Stimulated activated CD8-positive, alpha-beta memory T cell treated with anti-CD3 and anti-CD28 coated beads, Interleukin-4, amount 100 ng/mL, for 1 hour (primary cell): ENCODE measurements around the gene ASZ1.

Experiments
- DNase-seq, 2 donors: peaks; one replicate each; pipeline ENCODE4 v3.0.0-alpha.2; 2020; ENCODE audit warnings: low read depth in 2 of 2, low spot score in 1 of 2

ASZ1 gene

DNA sequence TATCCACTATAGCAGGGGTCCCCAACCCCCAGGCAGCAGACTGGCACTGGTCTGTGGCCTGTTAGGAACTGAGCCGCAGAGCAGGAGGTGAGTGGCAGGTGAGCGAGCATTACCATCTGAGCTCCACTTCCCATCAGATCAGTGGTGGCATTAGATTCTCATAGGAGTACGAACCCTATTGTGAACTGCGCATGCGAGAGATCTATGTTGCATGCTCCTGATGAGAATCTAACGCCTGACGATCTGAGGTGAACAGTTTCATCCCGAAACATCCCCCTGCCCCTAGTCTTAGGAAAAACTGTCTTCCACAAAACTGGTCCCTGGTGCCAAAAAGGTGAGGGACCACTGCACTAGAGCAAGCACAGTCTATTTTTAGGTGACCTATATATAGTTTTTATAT, 23.6 kb downstream of the ASZ1 start:
- DNase-seq: no peak

DNA sequence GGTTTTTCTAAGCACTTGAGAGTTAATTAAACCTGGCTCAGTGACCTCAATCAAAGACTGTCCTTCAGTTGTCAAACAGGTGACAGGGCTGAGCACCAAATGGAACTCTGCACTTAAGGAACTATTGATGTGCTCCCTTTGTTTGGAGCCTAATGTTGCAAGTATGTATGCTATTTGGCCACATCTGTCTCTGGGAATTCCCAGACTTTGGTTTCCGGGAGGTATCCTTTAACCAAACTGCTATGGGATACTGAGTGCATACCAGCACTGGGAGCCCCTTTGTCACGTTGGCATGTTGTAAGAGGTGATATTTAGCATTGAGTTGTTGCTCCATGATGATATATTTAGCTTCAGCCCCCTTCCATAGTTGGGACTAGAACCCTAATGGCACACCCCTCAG, 25.2 kb downstream of the ASZ1 start:
- DNase-seq: no peak

DNA sequence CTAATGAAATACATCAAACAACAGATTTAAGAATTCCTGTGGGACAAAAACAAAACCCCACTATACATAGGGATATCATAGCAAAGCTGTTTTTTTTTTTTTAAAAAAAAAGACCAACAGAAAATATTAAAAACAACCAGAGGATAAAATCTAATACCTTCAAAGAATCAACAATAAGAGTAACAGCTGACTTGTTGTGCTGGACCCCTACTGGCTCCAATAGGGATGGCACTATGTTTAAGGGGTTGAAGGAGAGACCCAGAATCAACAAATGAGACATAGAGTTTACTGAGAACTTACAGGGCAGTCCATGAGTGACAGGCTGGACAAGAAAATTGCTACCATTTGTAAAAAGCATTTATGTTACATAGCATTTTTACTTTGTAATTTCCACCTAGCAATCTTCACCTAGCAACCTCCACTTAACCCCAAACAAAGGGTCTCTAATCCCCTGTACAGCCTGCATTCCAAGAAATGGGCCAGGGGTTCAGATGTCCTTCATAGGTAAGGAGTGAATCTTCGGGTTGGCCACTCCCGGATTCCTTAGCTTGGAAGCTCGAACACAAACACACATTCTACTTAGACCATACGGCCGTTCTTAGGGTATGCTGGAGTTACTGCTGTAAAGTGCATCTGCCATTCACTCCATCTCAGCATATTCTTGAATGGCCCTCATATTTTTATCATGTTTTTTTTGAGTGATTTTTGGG, 25.8 kb downstream of the ASZ1 start:
- DNase-seq: no peak

DNA sequence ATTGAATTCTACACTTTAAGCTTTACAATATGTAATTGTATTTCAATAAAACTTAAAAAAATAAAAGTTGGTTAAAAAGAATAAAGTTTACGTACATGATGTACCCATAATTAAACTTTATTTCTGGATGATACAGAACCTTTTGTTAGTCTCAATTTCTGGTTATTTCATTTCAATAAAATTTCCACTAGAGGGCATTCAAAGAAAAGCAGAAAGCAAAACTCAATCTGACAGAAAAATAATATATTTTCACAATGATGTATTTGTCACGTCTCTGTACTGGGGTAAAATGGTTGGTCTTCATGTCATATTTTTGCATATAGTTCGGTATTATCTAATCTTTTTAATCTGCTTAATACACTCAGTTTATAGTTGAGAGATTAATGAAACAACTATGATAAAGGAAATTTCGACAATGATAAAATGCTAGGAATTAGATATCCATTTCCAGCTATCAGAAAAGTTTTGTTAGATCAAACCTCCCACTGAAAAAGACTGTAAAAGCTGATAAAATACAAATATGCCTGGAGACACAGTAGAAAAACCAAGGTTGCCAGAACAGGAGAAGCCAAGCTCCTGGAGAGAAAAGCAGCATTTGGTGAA, 27.4 kb downstream of the ASZ1 start:
- DNase-seq: no peak

DNA sequence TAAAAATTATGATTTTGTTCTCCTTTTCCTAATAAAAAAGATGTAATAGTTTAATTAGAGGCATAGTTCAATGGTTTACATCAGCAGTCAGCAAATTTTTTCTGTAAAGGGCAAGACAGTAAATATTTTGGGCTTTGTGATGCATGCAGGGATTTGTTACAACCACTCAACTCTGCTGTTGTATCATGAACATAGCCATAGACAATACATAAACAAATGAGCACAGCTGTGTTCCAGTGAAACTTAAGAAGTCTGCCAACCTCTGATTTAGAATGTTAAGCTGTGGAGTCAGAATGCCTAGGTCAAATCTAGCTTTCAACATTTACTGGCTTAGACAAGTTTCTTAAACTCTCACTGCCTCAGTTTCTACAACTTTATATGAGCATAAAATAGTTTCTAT, 31.6 kb downstream of the ASZ1 start:
- no peak for DNase-seq

DNA sequence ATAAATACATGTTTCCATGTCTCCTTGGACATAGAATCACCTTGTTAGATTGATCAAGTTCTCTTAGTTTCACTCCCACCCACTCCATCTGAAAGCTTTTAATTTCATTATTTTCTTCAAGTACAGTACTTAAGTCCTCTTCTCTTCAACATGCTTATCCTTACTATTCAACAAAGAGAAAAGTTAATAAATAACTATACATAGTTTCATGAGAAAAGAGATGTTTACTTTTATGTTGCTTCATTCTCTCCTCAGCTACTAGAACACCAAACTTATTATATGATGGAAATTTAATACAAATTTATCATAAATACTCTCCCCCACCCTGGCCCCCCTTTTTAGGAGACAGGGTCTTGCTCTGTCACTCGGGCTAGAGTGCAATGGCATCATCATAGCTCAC, 33.5 kb downstream of the ASZ1 start:
- no peak for DNase-seq

DNA sequence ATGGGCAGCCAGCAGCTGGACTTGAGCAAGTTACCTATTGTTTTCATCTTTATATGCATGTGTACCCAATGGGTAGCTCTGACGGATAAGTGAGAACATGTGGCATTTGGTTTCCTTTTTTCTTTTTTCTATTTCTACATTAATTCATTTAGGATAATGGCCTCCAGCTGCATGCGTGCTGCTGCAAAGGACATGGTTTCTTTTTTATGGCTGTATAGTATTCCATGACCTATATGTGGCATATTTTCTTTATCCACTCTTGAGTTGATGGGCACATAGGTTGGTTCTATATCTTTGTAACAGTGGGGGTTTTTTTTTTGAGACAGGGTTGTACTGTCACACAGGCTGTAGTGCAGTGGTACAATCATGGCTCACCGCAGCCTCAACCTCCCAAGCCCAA, 37.4 kb downstream of the ASZ1 start:
- no peak for DNase-seq

DNA sequence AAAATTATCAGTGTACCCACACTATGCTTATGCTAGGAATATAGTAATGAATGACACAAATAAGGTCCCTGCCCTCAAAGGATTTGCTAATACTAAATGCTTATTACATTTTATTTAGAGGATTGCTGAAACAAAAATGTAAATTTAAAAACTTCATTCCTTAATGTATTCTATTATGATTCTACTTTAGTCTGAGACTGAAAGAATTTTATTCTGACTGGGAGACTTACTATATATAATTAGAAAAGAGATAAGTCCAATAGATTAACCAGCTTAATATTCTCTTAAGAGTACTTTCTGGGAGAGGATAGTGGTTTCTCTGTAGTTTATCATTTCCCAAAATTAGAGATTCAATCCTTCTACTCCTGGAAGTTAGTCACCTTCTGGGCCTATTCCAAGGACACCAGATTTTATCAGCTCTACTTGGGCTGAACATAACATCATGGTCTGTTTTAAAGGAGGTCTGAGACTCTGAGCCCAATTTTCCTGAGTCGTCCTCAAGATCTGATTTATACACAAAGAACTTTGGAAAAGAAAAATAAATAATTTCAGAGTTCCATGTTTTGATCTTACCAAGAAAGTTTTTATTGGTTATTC, 41.1 kb downstream of the ASZ1 start:
- no peak for DNase-seq

DNA sequence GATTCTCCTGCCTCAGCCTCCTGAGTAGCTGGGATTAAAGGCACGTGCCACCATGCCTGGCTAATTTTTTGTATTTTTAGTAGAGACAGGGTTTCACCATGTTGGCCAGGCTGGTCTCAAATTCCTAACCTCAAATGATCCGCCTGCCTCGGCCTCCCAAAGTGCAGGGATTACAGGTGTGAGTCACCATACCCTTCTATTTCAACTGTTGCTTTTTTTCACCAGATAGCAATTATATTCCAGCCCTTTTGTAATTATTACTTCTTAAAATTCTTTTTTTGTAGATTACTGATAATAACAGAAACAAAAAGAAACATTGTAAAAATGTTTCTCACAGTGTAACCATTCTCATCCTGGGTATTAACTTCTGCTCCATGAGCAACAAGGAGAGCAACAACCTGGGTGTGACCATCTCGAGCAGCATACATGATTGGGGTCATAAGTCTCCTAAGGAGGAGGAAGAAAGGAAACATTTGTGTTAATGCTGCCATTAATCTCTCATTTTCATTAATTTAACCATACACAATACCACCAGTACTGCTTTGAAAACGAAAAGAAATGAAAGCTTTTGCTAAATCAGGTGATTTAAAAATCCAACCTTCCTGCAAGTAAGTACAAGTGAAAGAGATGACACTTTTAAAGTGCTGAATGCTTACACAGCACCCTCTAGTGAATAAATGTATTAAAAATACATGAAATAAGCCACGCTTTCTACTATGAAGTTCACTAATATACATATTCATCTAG, 41.8 kb downstream of the ASZ1 start:
- no peak for DNase-seq

DNA sequence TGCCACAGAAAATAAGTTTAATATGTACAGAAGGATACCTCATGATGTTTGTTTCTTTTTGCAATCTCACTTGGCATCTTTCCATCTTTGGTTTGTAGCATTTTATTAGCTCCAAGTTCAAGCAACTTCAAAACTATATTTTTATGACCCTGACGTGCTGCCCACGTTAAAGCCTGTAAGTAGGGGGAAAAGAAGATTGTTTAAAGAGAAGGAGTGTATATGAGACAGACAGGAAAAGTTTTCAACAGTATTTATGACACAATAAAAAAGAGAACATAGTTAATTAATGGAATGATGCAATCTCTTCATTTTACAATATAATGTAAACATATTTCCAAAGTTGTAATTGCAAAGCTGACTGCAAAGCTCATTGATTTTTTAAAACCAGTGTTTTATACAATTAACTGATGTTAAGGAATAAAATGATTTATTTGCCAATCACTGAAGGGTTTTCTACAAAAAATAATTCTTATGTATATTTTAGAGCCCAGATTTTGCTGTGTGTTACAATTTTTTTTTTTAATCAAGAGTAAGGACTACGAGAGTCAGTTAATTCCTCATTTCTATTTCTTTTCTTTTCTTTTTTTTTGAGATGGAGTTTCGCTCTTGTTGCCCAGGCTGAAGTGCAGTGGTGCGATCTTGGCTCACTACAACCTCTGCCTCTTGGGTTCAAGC, 42.5 kb downstream of the ASZ1 start:
- DNase-seq: no peak

DNA sequence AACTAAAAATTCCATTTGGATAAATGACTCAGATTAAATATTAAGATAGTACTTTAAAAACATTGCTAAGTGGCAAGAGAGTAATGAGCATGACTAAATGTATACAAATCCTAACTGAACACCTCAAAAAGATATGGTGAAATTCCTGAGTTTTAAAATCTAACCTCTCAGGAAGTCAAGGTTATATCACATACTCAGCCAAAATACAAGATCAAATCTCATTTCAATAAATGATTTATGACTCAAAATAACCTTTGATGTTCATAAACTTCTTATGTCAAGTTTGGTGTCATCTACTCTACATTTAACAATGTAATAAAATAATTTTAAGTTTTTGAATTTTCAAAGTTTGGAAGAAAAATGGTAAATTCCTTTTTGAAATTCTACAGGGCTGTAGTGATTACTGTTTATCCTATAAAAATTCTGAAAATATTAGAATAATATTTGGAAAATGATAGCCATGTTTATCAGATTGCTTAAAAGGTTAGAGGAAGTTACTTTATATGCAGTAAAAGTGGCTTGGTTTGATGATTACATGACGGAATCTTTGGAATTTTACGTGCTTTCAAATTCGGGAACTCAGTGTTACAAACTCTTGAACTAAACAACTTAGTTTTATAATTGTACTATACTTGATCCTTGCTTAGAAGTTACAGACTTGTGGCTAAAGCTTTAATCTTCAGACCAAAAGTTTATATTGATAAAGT, 43.7 kb downstream of the ASZ1 start:
- no peak for DNase-seq

DNA sequence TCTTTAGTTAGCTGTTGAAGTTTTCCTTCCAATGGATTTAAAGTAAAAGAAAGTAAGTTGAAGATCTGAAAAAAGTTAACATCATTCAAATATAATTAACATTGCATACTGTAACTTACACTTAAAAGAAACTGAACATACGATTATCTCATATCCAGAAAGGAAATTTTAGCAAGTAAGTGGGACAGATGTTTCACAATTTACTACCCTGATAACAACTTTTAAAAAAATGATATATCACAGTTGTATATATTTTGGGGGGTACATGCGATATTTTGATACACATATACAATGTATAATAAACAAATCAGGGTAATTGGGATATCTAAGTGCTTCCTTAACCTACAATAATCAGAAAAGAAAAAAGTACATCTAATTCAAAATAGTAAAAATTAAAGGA, 44.2 kb downstream of the ASZ1 start:
- DNase-seq: no peak

DNA sequence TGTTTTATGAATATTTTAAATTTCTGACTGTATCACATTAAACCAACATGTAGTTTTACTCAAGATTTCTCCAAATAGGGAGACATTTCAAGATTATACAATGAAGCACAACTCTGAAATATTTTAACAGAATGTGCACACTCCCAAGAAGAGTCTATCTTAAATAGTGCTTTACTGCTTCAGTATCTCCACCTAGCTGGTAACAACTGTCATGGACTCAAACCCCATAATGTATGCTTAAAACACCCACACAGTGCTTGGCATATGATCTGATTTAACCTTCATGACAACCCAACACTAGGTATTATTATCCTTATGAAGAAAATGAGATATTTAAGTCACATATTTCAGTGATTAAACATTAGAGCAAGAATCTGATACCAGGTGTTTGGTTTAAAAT, 45.9 kb downstream of the ASZ1 start:
- DNase-seq: no peak

DNA sequence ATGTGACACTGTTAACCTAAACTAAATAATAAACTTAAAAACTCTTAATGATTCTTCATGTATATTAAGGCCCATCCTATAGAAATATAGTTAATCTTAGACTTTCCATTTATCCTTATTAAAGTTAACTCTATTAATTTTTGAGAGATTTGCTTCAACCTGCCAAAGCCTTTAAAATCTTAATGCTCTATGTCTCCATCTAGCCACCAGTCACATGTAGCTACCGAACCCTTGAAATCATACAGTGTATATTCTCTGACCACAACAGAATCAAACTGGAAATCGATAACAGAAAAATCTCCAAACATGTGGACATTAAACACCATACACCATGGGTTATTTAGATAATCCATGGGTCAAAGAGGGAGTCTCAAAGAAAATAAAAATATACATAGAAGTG, 51.9 kb downstream of the ASZ1 start:
- no peak for DNase-seq

DNA sequence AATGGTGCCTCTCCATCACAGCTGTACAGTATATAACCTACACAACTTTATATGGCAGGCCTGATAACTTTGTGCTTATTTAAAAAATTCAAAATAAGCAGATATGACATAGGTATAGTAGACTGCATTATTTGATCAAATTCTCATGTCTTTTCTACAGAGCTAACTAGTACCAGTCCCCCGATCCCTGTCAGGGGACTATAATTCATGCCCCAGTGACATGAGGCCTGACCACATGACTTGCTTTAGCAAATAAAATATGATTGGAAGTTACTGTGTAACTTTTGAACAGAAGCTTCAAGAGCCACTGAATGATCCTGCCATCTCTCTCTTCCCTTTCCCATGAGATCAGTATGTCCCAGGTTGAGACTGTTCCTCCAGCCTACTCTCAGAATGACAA, 55.2 kb downstream of the ASZ1 start:
- DNase-seq: no peak

DNA sequence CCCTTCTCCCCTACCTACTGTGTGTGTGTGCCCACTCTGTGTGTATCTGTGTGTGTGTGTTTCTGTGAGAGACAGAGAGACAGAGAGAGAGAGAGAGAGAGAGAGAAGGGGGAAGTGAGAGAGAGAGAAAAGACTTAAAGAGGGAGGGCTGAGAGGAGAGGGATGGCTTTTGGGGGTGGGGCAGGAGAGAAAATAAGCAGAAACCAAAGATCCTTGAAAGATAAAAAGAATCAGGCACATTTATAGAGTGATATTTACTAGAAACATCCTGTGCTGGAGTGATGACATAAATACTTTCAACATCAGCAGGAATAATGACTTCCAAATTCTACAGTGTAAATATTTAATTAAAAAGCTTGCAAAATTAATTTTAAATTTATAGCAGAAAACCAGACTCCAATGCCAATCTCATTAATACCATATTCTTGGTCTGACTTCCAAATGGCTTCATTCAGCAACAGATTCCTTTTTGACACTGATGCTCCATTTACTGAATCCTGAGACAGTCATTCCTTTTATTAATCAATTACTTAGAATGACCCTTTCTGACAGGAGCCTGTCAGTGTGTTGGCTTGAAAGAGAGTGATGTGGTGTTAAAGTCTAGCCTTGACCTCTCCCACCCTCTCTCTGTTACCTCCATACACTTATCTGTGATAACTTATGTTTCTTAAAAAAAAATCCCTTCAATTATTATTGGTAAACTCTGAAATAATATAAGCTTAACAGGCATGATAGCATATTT, 62.8 kb downstream of the ASZ1 start:
- DNase-seq: no peak

DNA sequence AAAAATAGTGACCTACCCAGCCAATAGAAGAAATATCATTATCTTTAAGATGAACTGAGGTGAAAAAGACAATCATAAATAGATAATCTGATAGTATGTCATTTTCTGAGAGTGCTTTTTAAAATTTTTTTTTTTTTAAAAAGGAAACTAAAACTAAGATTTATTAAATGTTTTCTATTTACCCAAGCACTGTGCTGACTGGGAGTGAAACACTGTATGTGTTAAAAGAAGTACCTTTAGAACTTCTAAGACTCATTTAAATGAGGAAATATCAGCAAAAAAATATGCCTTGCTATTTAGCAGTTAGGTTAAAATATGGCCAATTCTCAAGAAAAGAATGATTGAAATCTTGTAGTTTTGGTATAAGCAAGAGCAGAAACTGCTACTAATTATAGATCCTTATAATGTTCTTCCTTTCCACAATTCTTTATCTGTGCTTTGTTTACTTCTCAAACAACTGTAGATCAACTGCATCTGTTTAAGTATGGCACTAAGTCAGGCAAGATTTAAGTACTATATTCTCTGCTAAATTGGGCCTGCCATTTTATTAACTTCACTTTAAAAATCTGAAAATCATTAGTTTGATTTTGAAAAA, 64.9 kb downstream of the ASZ1 start:
- DNase-seq: no peak

DNA sequence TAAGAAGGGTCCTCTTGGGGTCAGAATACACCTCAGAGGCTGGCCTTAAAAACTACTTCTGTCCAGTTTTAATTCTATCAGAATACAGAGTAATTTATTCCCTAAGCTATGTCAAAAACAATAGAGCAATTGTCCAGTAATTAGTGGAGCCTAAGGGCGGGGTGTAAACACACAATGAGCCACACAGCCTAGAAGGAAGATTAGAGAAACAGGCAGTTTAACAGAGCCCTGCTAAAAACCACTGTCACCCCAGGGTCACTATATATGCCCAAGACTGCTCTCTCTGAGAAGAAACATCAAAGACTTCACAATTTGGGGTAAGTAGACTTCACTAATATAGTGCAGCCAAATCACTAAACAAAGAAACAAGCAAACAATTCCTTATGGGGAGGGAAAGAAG, 77.3 kb downstream of the ASZ1 start:
- DNase-seq: no peak

DNA sequence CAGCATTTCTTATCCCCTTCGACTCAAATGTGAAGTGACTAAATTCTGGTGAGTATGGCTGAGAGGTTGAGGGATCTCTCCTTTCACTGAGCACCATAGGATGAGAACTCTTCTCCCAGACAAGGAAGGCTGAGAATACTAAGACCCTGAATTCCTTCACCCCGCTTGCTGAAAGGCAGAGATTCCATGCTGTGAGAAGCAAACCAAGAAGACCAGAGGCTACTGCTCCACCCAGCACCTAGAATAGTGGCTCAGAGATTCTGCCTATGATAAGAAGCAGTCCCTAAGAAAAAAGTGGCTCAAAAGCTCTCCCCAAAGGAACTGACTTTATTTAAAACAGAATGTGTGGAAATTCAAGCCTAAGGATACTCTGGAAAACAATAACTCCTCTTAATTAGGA, 77.7 kb downstream of the ASZ1 start:
- no peak for DNase-seq
